HFF-Myc (cell line): ENCODE measurements around the gene MBTD1.

Experiments
- DNase-seq: peaks from one replicate; pipeline ENCODE4 v3.0.0-alpha.2; 2011; ENCODE audit warnings: low read depth; ENCODE audit errors: extremely low read depth
- H3K4me3 ChIP-seq: replicated peaks from 2 replicates; pipeline ENCODE4 v1.5.1; 2011; ENCODE audit warnings: low read depth, mild to moderate bottlenecking, control low read depth, low read length
- TF ChIP-seq, protein P1 (sequence below): IDR thresholded peaks from 2 replicates; pipeline ENCODE4 v1.5.1; 2012; ENCODE audit warnings: mild to moderate bottlenecking, low read depth, low read length, control low read depth; ENCODE audit errors: missing control alignments

MBTD1 gene

DNA sequence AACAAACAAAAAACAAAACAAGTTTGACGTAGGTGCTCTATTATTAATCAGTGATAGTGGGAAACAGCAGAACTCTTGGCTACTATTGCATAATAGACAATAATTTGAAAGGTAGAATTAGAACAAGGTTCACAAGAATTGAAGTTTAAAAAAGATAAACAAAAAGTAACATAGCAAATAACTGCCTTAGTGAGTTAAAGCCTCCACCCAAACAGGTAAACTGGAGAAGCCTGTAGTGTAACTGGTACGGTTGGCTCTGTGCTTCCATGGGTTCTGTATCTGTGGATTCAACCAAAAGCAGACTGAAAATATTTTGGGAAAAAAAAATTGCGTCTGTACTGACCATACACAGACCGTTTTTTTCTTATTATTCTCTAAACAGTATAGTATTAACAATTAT, 38.5 kb downstream of the MBTD1 start:
- H3K4me3 ChIP-seq = no peak overlapping the region
- TF ChIP-seq, protein P1, sequence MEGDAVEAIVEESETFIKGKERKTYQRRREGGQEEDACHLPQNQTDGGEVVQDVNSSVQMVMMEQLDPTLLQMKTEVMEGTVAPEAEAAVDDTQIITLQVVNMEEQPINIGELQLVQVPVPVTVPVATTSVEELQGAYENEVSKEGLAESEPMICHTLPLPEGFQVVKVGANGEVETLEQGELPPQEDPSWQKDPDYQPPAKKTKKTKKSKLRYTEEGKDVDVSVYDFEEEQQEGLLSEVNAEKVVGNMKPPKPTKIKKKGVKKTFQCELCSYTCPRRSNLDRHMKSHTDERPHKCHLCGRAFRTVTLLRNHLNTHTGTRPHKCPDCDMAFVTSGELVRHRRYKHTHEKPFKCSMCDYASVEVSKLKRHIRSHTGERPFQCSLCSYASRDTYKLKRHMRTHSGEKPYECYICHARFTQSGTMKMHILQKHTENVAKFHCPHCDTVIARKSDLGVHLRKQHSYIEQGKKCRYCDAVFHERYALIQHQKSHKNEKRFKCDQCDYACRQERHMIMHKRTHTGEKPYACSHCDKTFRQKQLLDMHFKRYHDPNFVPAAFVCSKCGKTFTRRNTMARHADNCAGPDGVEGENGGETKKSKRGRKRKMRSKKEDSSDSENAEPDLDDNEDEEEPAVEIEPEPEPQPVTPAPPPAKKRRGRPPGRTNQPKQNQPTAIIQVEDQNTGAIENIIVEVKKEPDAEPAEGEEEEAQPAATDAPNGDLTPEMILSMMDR = no peak
- DNase-seq = no peak

DNA sequence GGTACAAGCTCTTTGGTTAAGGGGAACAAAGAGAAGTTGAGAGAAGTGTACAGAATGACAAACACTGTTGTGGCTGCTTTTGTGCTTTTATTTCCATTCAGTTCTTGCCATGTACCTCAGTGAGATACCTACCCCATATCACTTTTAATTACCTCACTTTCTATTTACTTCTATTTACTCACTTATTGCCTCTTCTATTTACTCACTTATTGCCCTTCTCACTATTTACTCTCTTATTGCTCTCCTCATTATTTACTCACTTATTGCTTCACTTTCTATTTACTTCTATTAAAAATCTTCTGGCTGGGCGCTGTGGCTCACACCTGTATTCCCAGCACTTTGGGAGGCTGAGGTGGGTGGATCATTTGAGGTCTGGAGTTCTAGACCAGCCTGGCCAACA, 41.9 kb downstream of the MBTD1 start:
- TF ChIP-seq, protein P1 = no peak

GRCh38 chr17:51214920-51215319, 44.9 kb downstream of the MBTD1 start:
- no peak for DNase-seq
- TF ChIP-seq, protein P1 = no peak

More for the DNA sequence above, 41.9 kb downstream of the MBTD1 start:
- H3K4me3 ChIP-seq = no peak overlapping the region
- DNase-seq = no peak

DNA sequence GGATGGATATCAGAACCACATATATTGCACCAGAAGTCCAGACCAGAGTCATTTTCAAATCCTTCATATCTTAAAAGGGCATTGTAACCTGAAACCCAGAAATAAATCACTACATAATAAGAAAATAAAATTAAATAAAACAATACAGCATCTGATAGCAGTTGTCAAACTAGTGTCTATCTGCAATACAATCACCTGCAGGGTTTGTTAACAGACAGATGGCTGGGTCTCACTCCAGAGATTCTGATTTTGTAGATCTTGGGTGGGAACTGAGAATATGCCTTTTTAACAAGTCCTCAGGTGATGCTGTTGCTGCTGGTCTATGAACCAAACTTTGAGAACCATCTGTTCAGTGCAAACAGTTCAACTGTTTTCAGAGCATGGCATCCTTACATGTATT, 56.0 kb downstream of the MBTD1 start:
- TF ChIP-seq, protein P1 = no peak
- DNase-seq = no peak
- no peak overlapping the region for H3K4me3 ChIP-seq

More at GRCh38 chr17:51214920-51215319, 44.9 kb downstream of the MBTD1 start:
- H3K4me3 ChIP-seq = no peak overlapping the region

- TF ChIP-seq, protein P1 = no peak
- H3K4me3 ChIP-seq = no peak overlapping the region
- DNase-seq = no peak
These were observed 59.0 kb downstream of the MBTD1 start for GRCh38 chr17:51200846-51201245.

DNA sequence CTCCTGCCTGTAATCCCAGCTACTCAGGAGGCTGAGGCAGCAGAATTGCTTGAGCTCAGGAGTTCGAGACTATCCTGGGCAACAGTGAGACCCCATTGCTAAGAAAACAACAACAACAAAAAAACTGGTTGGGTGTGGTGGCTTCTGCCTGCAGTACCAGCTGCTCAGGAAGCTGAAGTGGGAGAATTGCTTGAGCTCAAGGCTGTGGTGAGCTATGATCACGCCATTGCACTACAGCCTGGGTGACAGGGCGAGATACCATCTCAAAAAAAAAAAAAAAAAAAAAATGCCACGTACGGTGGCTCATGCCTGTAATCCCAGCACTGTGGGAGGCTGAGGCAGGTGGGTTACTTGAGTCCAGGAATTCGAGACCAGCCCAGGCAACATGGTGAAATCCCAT, 59.6 kb downstream of the MBTD1 start:
- TF ChIP-seq, protein P1 = no peak
- no peak for DNase-seq
- no peak overlapping the region for H3K4me3 ChIP-seq

- no peak for DNase-seq
- TF ChIP-seq, protein P1 = no peak
- H3K4me3 ChIP-seq = no peak overlapping the region
These were observed 62.1 kb downstream of the MBTD1 start for GRCh38 chr17:51197754-51198153.
